HepG2 (cell line): ENCODE results near the gene MATN1. TPM values are rescaled to one million over a fixed set of nuclear protein-coding genes. Genes with fewer than 3 reads are reported as not detected.
A peak's percentile ranks its signal among the peaks of the same experiment; 100 is the strongest.

Source experiments
- EEA1 ChIP-seq: sonication (generic); formaldehyde crosslinking; IDR thresholded peaks from 2 replicates; pipeline ENCODE4 v1.5.1; 2020; ENCODE audit warnings: mild to moderate bottlenecking, missing genetic modification reagents, borderline replicate concordance
- FOSL2 ChIP-seq: sonication (generic); formaldehyde crosslinking; IDR thresholded peaks from 2 replicates; pipeline ENCODE4 v1.4.0; 2020; ENCODE audit warnings: missing genetic modification reagents
- FOXP1 ChIP-seq, 2 experiments: fragments of 450-650 bp in 1 of 2; IDR thresholded peaks; 2 replicates each; pipeline ENCODE4 v1.6.1; 2017 to 2018; ENCODE audit warnings: antibody characterized with exemption in 1 of 2
- GATAD2A ChIP-seq: IDR thresholded peaks from 2 replicates; pipeline ENCODE4 v1.6.1; 2016
- IKZF1 ChIP-seq: fragments of 450-650 bp; IDR thresholded peaks from 2 replicates; pipeline ENCODE4 v1.7.1; 2016
- JARID2 ChIP-seq: sonication (generic); formaldehyde crosslinking; IDR thresholded peaks from 2 replicates; pipeline ENCODE4 v1.8.1; 2023; ENCODE audit warnings: missing genetic modification reagents, inconsistent platforms; ENCODE audit not compliant: insufficient replicate concordance
- KLF6 ChIP-seq: IDR thresholded peaks from 2 replicates; pipeline ENCODE4 v1.8.0; 2016; ENCODE audit warnings: missing biosample characterization, missing genetic modification reagents
- MED1 ChIP-seq: sonication (generic); formaldehyde crosslinking; IDR thresholded peaks from 2 replicates; pipeline ENCODE4 v1.4.0; 2020; ENCODE audit warnings: missing genetic modification reagents
- MEIS2 ChIP-seq: sonication (generic); formaldehyde crosslinking; IDR thresholded peaks from 2 replicates; pipeline ENCODE4 v1.9.0; 2021; ENCODE audit warnings: mild to moderate bottlenecking, missing genetic modification reagents
- MIXL1 ChIP-seq: IDR thresholded peaks from 2 replicates; pipeline ENCODE4 v1.6.1; 2016
- NFE2 ChIP-seq: sonication (generic); formaldehyde crosslinking; IDR thresholded peaks from 2 replicates; pipeline ENCODE4 v1.4.0; 2020; ENCODE audit warnings: missing genetic modification reagents
- NONO ChIP-seq, 2 experiments: fragments of 450-650 bp in 1 of 2; sonication (generic) in 1 of 2; formaldehyde crosslinking in 1 of 2; IDR thresholded peaks in 1 of 2; conservative IDR thresholded peaks in 1 of 2; 2 replicates each; pipeline versions ENCODE4 v1.6.1 to v1.8.0; 2017 to 2022; ENCODE audit warnings: mild to moderate bottlenecking in 1 of 2, missing genetic modification reagents in 1 of 2, moderate library complexity in 1 of 2
- PCBP1 ChIP-seq: fragments of 200-400 bp; formaldehyde crosslinking; IDR thresholded peaks from 2 replicates; pipeline ENCODE4 v1.6.1; 2017; ENCODE audit warnings: mild to moderate bottlenecking, low read depth, low read length, borderline replicate concordance
- POLR2AphosphoS5 ChIP-seq: IDR thresholded peaks from 2 replicates; pipeline ENCODE4 v1.6.1; 2012; ENCODE audit warnings: low read depth, low read length
- POLR2G ChIP-seq: fragments of 200-400 bp; formaldehyde crosslinking; IDR thresholded peaks from 2 replicates; pipeline ENCODE4 v1.6.1; 2018; ENCODE audit warnings: mild to moderate bottlenecking, low read depth, low read length, moderate library complexity
- RFXAP ChIP-seq: sonication (generic); formaldehyde crosslinking; IDR thresholded peaks from 2 replicates; pipeline ENCODE4 v1.4.0; 2020; ENCODE audit warnings: missing genetic modification reagents, borderline replicate concordance
- SNRNP70 ChIP-seq: fragments of 200-400 bp; formaldehyde crosslinking; IDR thresholded peaks from 2 replicates; pipeline ENCODE4 v1.6.1; 2017; ENCODE audit warnings: mild to moderate bottlenecking, low read depth, low read length, moderate library complexity
- SOX5 ChIP-seq: IDR thresholded peaks from 2 replicates; pipeline ENCODE4 v1.6.1; 2016; ENCODE audit warnings: borderline replicate concordance
- ZFP82 ChIP-seq: sonication (generic); formaldehyde crosslinking; IDR thresholded peaks from 2 replicates; pipeline ENCODE4 v1.5.1; 2020; ENCODE audit warnings: mild to moderate bottlenecking, missing genetic modification reagents, borderline replicate concordance
- ZNF205 ChIP-seq: IDR thresholded peaks from 2 replicates; pipeline ENCODE4 v1.6.1; 2018; ENCODE audit warnings: missing biosample characterization, missing genetic modification reagents
- ZNF333 ChIP-seq: sonication (generic); formaldehyde crosslinking; IDR thresholded peaks from 2 replicates; pipeline ENCODE4 v1.4.0; 2020; ENCODE audit warnings: mild to moderate bottlenecking, missing genetic modification reagents, borderline replicate concordance
- ZNF547 ChIP-seq: sonication (generic); formaldehyde crosslinking; IDR thresholded peaks from 2 replicates; pipeline ENCODE4 v1.5.1; 2020; ENCODE audit warnings: mild to moderate bottlenecking, missing genetic modification reagents
- ZNF766 ChIP-seq: sonication (generic); formaldehyde crosslinking; IDR thresholded peaks from 2 replicates; pipeline ENCODE4 v1.5.0; 2020; ENCODE audit warnings: missing genetic modification reagents, borderline replicate concordance
- polyA plus RNA-seq, 8 experiments: library from polyadenylated mRNA; depleted of rRNA in 3 of 8; stranded (reverse) in 7 of 8; unstranded in 1 of 8; fragments of >200 nt; fragmentation: Illumina TruSeq in 4 of 8; extraction: Trizol in 4 of 8; gene quantifications; 2 replicates each; pipeline versions ENCODE4 v1.2.1 to v1.2.3, GENCODE V29; 2011 to 2016; ENCODE audit warnings: low read depth in 4 of 8, missing spikeins in 1 of 8, mixed read lengths in 1 of 8; ENCODE audit not compliant: insufficient read depth in 1 of 8
- total RNA-seq, 5 experiments: library from RNA; depleted of rRNA; stranded (reverse); fragments of >200 nt; fragmentation: Illumina TruSeq; extraction: Trizol; gene quantifications; 2 replicates each; pipeline ENCODE4 v1.2.3, GENCODE V29; 2016; ENCODE audit warnings: low read depth in 1 of 5
- TF ChIP-seq, protein P1 (sequence below): sonication (generic); formaldehyde crosslinking; IDR thresholded peaks from 2 replicates; pipeline ENCODE4 v1.8.0; 2022; ENCODE audit warnings: mild to moderate bottlenecking, missing genetic modification reagents; ENCODE audit not compliant: insufficient replicate concordance
- TF ChIP-seq, protein P2 (sequence below), 2 experiments: sonication (generic) in 1 of 2; formaldehyde crosslinking in 1 of 2; IDR thresholded peaks; 2 replicates each; pipeline versions ENCODE4 v1.5.1 to v1.6.1; 2011 to 2020; ENCODE audit warnings: borderline replicate concordance in 1 of 2, low read depth in 1 of 2, low read length in 1 of 2, mild to moderate bottlenecking in 1 of 2, missing genetic modification reagents in 1 of 2, moderate library complexity in 1 of 2

Gene MATN1
- total and polyA plus RNA-seq, 2 of the 13 experiments (the other 11 are each of a cell fraction or from before 2014, with no cell fraction given), result 0.04 to 0.05 TPM

- no peak for TF ChIP-seq SNRNP70
- TF ChIP-seq, protein P1, sequence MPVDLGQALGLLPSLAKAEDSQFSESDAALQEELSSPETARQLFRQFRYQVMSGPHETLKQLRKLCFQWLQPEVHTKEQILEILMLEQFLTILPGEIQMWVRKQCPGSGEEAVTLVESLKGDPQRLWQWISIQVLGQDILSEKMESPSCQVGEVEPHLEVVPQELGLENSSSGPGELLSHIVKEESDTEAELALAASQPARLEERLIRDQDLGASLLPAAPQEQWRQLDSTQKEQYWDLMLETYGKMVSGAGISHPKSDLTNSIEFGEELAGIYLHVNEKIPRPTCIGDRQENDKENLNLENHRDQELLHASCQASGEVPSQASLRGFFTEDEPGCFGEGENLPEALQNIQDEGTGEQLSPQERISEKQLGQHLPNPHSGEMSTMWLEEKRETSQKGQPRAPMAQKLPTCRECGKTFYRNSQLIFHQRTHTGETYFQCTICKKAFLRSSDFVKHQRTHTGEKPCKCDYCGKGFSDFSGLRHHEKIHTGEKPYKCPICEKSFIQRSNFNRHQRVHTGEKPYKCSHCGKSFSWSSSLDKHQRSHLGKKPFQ, result peak; percentile 26
- TF ChIP-seq NFE2 (CRISPR knock-in tag), result no peak
- 0 out of 2 replicates have a peak, but pooled peaks have one; percentile 47 for TF ChIP-seq ZNF205 (CRISPR knock-in tag)
- TF ChIP-seq ZNF766 (CRISPR knock-in tag), result peak; percentile 74; the same call in 1 of the 2 replicates
- TF ChIP-seq RFXAP (CRISPR knock-in tag), result 0 out of 2 replicates have a peak, but pooled peaks have one; percentile 68
- peak; percentile 60; the same call in 1 of the 2 replicates for TF ChIP-seq MIXL1 (CRISPR knock-in tag)
- no peak for TF ChIP-seq FOXP1 (IDR thresholded peaks at IDR 0.05)
- TF ChIP-seq FOXP1 (CRISPR knock-in tag; IDR thresholded peaks at IDR 0.05), result no peak
- TF ChIP-seq ZFP82 (CRISPR knock-in tag), result no peak
- peak; percentile 95 for TF ChIP-seq ZNF333
- TF ChIP-seq, protein P2, sequence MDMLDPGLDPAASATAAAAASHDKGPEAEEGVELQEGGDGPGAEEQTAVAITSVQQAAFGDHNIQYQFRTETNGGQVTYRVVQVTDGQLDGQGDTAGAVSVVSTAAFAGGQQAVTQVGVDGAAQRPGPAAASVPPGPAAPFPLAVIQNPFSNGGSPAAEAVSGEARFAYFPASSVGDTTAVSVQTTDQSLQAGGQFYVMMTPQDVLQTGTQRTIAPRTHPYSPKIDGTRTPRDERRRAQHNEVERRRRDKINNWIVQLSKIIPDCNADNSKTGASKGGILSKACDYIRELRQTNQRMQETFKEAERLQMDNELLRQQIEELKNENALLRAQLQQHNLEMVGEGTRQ (IDR thresholded peaks at IDR 0.05; ENCODE audit: low read depth, low read length), result no peak
- TF ChIP-seq, protein P2 (CRISPR knock-in tag; IDR thresholded peaks at IDR 0.05; ENCODE audit: borderline replicate concordance), result no peak
- peak; percentile 33; the same call in 1 of the 2 replicates for TF ChIP-seq GATAD2A (CRISPR knock-in tag)
- TF ChIP-seq POLR2G, result peak; percentile 60
- no peak for TF ChIP-seq NONO (IDR thresholded peaks at IDR 0.05)
- no peak; the same call in 1 of the 2 replicates for TF ChIP-seq NONO (CRISPR knock-in tag; conservative IDR thresholded peaks at IDR 0.05)
- peak; percentile 48 for TF ChIP-seq FOSL2 (CRISPR knock-in tag)
- peak; percentile 81 for TF ChIP-seq JARID2 (CRISPR knock-in tag)
- peak; percentile 28; the same call in 1 of the 2 replicates for TF ChIP-seq KLF6 (CRISPR knock-in tag)
- TF ChIP-seq POLR2AphosphoS5, result peak; percentile 57; the same call in 1 of the 2 replicates
- TF ChIP-seq IKZF1, result no peak
- TF ChIP-seq MED1 (CRISPR knock-in tag), result peak; percentile 39
- peak; percentile 82 for TF ChIP-seq ZNF547
- TF ChIP-seq EEA1 (CRISPR knock-in tag), result peak; percentile 87
- no peak for TF ChIP-seq PCBP1
- no peak; the same call in 1 of the 2 replicates for TF ChIP-seq SOX5 (CRISPR knock-in tag)
- TF ChIP-seq MEIS2 (CRISPR knock-in tag), result peak; percentile 58; the same call in 1 of the 2 replicates
Measured at GRCh38 chr1:30718636-30719405, 4.6 kb downstream of the MATN1 start (continued).
